HCT116 (cell line): ENCODE data around the gene SLC17A2. TPM values are rescaled to one million over a fixed set of nuclear protein-coding genes. Genes with fewer than 3 reads are reported as not detected.

Source experiments
- ATAC-seq: fragments of 200-7000 bp; cut with Tn5 transposase; 2 replicates; pipeline ENCODE4 v1.9.1; 2020; ENCODE audit warnings: mild to moderate bottlenecking, moderate library complexity
- BruUV-seq: library from RNA; stranded (reverse); fragments of 400-500 nt; replicated peaks from 2 replicates; lab custom pipeline; 2021; lab: Mats Ljungman, UMichigan
- CTCF ChIA-PET: fragments of 300-600 bp; sonication (Branson Sonifier 250); formaldehyde crosslinking; loops from one replicate; lab custom pipeline; 2021; ENCODE audit warnings: antibody characterized with exemption; lab: Charles Lee
- POLR2A ChIA-PET: fragments of 300-600, 350-600 bp; sonication (Branson Sonifier 250); formaldehyde crosslinking; loops from one replicate; lab custom pipeline; 2021; ENCODE audit warnings: antibody characterized with exemption; lab: Charles Lee
- RAD21 ChIA-PET, 2 experiments: fragments of 300-600 bp; sonication (Branson Sonifier 250); formaldehyde crosslinking; loops; one replicate each; lab custom pipeline; 2023; ENCODE audit warnings: low total read pairs in 2 of 2; ENCODE audit not compliant: uncharacterized antibody in 2 of 2, unreplicated experiment in 2 of 2, low non-redundant PET in 1 of 2; lab: Charles Lee
- DNase-seq: peaks from one replicate; pipeline ENCODE4 v3.0.0-alpha.2; 2010; ENCODE audit warnings: low read depth, low spot score
- H2AFZ ChIP-seq: fragments of 200-600 bp; shearing (Covaris generic), sonication (generic); 2 replicates; pipeline ENCODE4 v1.6.1; 2017; ENCODE audit warnings: low read depth, mixed run types, mixed read lengths, antibody characterized with exemption, low read length; ENCODE audit not compliant: poor library complexity, severe bottlenecking
- H3K27ac ChIP-seq: 2 replicates; pipeline ENCODE4 v1.5.1; 2012; ENCODE audit warnings: low read depth, low read length
- H3K27me3 ChIP-seq: fragments of 200-600 bp; sonication (generic); 2 replicates; pipeline ENCODE4 v1.6.1; 2016; ENCODE audit warnings: mixed run types, low read length, mixed read lengths; ENCODE audit not compliant: insufficient read depth
- H3K36me3 ChIP-seq, 2 experiments: fragments of 200-500 bp in 1 of 2; fragments of 200-600 bp in 1 of 2; sonication (Bioruptor generic) in 1 of 2; sonication (generic) in 1 of 2; 2 replicates each; pipeline versions ENCODE4 v1.5.1 to v1.6.1; 2014 to 2016; ENCODE audit warnings: low read length in 2 of 2, inconsistent platforms in 1 of 2, mixed read lengths in 1 of 2, mixed run types in 1 of 2; ENCODE audit not compliant: insufficient read depth in 2 of 2, control insufficient read depth in 1 of 2
- H3K4me1 ChIP-seq, 2 experiments: fragments of 200-600 bp in 1 of 2; sonication (generic) in 1 of 2; 2 replicates each; pipeline versions ENCODE4 v1.5.1 to v1.6.1; 2012 to 2017; ENCODE audit warnings: low read length in 2 of 2, inconsistent platforms in 1 of 2, mild to moderate bottlenecking in 1 of 2, mixed read lengths in 1 of 2, mixed run types in 1 of 2, moderate library complexity in 1 of 2; ENCODE audit not compliant: insufficient read depth in 2 of 2, control insufficient read depth in 1 of 2
- H3K4me2 ChIP-seq: fragments of 200-600 bp; sonication (generic); 2 replicates; pipeline ENCODE4 v1.6.1; 2017; ENCODE audit warnings: mixed run types, low read length, mixed read lengths
- H3K4me3 ChIP-seq, 2 experiments: fragments of 200-600 bp in 1 of 2; sonication (generic) in 1 of 2; replicated peaks in 1 of 2; 2 replicates each; pipeline ENCODE4 v1.5.1; 2011 to 2016; ENCODE audit warnings: low read length in 2 of 2, control low read depth in 1 of 2, low read depth in 1 of 2, mild to moderate bottlenecking in 1 of 2, mixed read lengths in 1 of 2, mixed run types in 1 of 2
- H3K79me2 ChIP-seq: fragments of 200-600 bp; sonication (generic); 2 replicates; pipeline ENCODE4 v1.6.1; 2017; ENCODE audit warnings: mild to moderate bottlenecking, mixed run types, low read length, moderate library complexity, mixed read lengths; ENCODE audit not compliant: insufficient read depth
- H3K9ac ChIP-seq: fragments of 200-600 bp; sonication (generic); 2 replicates; pipeline ENCODE4 v1.6.1; 2016; ENCODE audit warnings: low read length, mixed read lengths
- H3K9me2 ChIP-seq: fragments of 200-600 bp; sonication (generic), shearing (Covaris generic); 2 replicates; pipeline ENCODE4 v1.6.1; 2017; ENCODE audit warnings: mixed run types, mild to moderate bottlenecking, moderate library complexity; ENCODE audit not compliant: insufficient read depth
- H3K9me3 ChIP-seq, 2 experiments: fragments of 200-500 bp in 1 of 2; fragments of 200-600 bp in 1 of 2; sonication (Bioruptor generic) in 1 of 2; sonication (generic) in 1 of 2; 2 replicates each; pipeline ENCODE4 v1.6.1; 2014 to 2017; ENCODE audit warnings: low read length in 2 of 2, mixed read lengths in 2 of 2, inconsistent platforms in 1 of 2, low read depth in 1 of 2, mild to moderate bottlenecking in 1 of 2, mixed run types in 1 of 2, moderate library complexity in 1 of 2; ENCODE audit not compliant: control insufficient read depth in 1 of 2, insufficient read depth in 1 of 2
- H4K20me1 ChIP-seq: fragments of 200-600 bp; sonication (generic), shearing (Covaris generic); 2 replicates; pipeline ENCODE4 v1.6.1; 2017; ENCODE audit warnings: mixed run types, mild to moderate bottlenecking, moderate library complexity; ENCODE audit not compliant: insufficient read depth
- ELF1 ChIP-seq: IDR thresholded peaks from 2 replicates; pipeline ENCODE4 v1.6.1; 2012; ENCODE audit warnings: low read depth, borderline replicate concordance
- EZH2 ChIP-seq: fragments of 200-600 bp; sonication (generic); IDR thresholded peaks from 2 replicates; pipeline ENCODE4 v1.6.1; 2017; ENCODE audit warnings: antibody characterized with exemption, mixed run types
- JUND ChIP-seq: IDR thresholded peaks from 2 replicates; pipeline ENCODE4 v1.6.1; 2012
- POLR2AphosphoS5 ChIP-seq: IDR thresholded peaks from 2 replicates; pipeline ENCODE4 v1.6.1; 2011; ENCODE audit warnings: mild to moderate bottlenecking, low read depth, low read length, moderate library complexity
- SIN3A ChIP-seq: IDR thresholded peaks from 2 replicates; pipeline ENCODE4 v1.6.1; 2012; ENCODE audit warnings: low read depth
- SP1 ChIP-seq: IDR thresholded peaks from 2 replicates; pipeline ENCODE4 v1.6.1; 2012; ENCODE audit warnings: low read depth
- TCF7L2 ChIP-seq: IDR thresholded peaks from 2 replicates; pipeline ENCODE4 v1.7.0; 2011; ENCODE audit warnings: borderline replicate concordance, inconsistent platforms; ENCODE audit not compliant: insufficient read depth, insufficient read length; ENCODE audit errors: extremely low read depth
- YY1 ChIP-seq: IDR thresholded peaks from 2 replicates; pipeline ENCODE4 v1.6.1; 2011; ENCODE audit warnings: low read length, low read depth, moderate library complexity, mild to moderate bottlenecking; ENCODE audit not compliant: insufficient replicate concordance; ENCODE audit errors: extremely low read depth
- intact Hi-C: fragments of 100-400 bp; cut with micrococcal nuclease; formaldehyde crosslinking; loops from 2 replicates; pipeline ENCODE4 v1.10.0; 2022
- total RNA-seq: library from RNA; stranded (reverse); gene quantifications from one replicate; pipeline ENCODE4 v1.2.1, GENCODE V29; 2021; ENCODE audit not compliant: unreplicated experiment
- TF ChIP-seq, protein P1 (sequence below): IDR thresholded peaks from 2 replicates; pipeline ENCODE4 v1.6.1; 2011; ENCODE audit warnings: mild to moderate bottlenecking, low read length, moderate library complexity; ENCODE audit not compliant: insufficient replicate concordance; ENCODE audit errors: extremely low read depth

The SLC17A2 gene
- total RNA-seq, 1 experiment from 2014 or later, result not detected

DNA sequence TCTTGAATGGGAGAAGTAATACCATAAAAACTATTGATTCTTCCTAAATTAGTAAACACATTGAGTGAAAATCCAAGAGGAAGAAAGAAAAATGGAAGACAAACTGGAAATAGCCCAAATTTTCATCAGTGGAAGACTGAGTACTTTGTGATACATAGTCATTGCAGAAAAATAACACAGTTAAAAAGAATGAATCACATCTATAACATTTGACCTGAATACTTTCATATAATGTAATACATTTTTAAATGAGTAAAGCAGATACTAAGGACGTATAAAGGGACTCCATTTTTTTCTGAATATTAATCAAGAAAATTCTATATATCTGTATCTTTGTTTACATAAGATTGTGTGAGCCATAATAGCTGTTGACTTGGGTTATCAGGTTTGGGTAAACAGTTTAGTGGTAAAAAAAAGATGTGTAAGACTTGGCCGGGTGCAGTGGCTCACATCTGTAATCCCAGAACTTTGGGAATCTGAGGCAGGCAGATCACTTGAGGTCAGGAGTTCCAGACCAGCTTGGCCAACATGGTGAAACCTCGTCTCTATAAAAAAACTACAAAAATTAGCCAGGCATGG lies 4.3 kb upstream of the SLC17A2 start:
- no peaks in the 10 kb centered on the region for H3K36me3 ChIP-seq
- no TSS peak for BruUV-seq
- intact Hi-C loops, result no loop called here
- H3K79me2 ChIP-seq, result no peaks in the 10 kb centered on the region
- no peaks in the 10 kb centered on the region for H4K20me1 ChIP-seq
- CTCF ChIA-PET, result no interaction called here
- no peak overlapping the region for H3K9ac ChIP-seq
- no peak overlapping the region for H3K4me2 ChIP-seq
- no peaks in the 10 kb centered on the region for H3K9me2 ChIP-seq
- H3K27me3 ChIP-seq, result no peaks in the 10 kb centered on the region
- no peaks in the 10 kb centered on the region for H3K4me1 ChIP-seq
- H3K9me3 ChIP-seq, result no peaks in the 10 kb centered on the region
- H3K27ac ChIP-seq, result no peak overlapping the region
- H2AFZ ChIP-seq, result no peak overlapping the region
- DNase-seq (no peak), ATAC-seq (no peak)
- TF ChIP-seq, protein P1, sequence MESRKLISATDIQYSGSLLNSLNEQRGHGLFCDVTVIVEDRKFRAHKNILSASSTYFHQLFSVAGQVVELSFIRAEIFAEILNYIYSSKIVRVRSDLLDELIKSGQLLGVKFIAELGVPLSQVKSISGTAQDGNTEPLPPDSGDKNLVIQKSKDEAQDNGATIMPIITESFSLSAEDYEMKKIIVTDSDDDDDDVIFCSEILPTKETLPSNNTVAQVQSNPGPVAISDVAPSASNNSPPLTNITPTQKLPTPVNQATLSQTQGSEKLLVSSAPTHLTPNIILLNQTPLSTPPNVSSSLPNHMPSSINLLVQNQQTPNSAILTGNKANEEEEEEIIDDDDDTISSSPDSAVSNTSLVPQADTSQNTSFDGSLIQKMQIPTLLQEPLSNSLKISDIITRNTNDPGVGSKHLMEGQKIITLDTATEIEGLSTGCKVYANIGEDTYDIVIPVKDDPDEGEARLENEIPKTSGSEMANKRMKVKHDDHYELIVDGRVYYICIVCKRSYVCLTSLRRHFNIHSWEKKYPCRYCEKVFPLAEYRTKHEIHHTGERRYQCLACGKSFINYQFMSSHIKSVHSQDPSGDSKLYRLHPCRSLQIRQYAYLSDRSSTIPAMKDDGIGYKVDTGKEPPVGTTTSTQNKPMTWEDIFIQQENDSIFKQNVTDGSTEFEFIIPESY, result no peak
- TF ChIP-seq EZH2 (no peak), SIN3A (no peak), YY1 (no peak), SP1 (no peak), JUND (no peak), TCF7L2 (no peak), POLR2AphosphoS5 (no peak), ELF1 (no peak)
- RAD21 ChIA-PET, result no interaction called here
- POLR2A ChIA-PET, result no interaction called here
- H3K4me3 ChIP-seq, result no peak overlapping the region
